ENCODE results near the gene DISP3. TPM values are rescaled to one million over a fixed set of nuclear protein-coding genes. Genes with fewer than 3 reads are reported as not detected.

The DISP3 gene
- polyA plus RNA-seq, 1 of the 3 experiments (the other 2 are of a cell fraction) = 0.08 TPM

- no peak overlapping the region for H3K4me2 ChIP-seq
- no peaks in the 10 kb centered on the region for H4K20me1 ChIP-seq (ENCODE audit: insufficient read depth)
- peaks cover 7% of the 10 kb centered on the region; the same call in 1 of the 2 replicates for H3K27me3 ChIP-seq (ENCODE audit: insufficient read depth)
- 0 out of 4 replicates have a peak overlapping the region, but pooled peaks of 1 of the 2 experiments have one; percentile 29 for H3K27ac ChIP-seq (ENCODE audit: low read depth in 2 of 2, low read length in 1 of 2)
- H2AFZ ChIP-seq (ENCODE audit: low read depth) = no peak overlapping the region
- TF ChIP-seq YY1 (IDR thresholded peaks at IDR 0.05; ENCODE audit: low read depth) = no peak
- no peak for TF ChIP-seq CTCF (IDR thresholded peaks at IDR 0.05)
- no peak for TF ChIP-seq RXRA (IDR thresholded peaks at IDR 0.05; ENCODE audit: borderline replicate concordance, low read depth)
- no peak for TF ChIP-seq ZBTB33 (IDR thresholded peaks at IDR 0.05; ENCODE audit: borderline replicate concordance, low read depth)
- no peak for TF ChIP-seq RAD21 (IDR thresholded peaks at IDR 0.05; ENCODE audit: low read length)
- no peak for TF ChIP-seq TEAD4 (IDR thresholded peaks at IDR 0.05; ENCODE audit: borderline replicate concordance, insufficient read depth)
- TF ChIP-seq USF1 (IDR thresholded peaks at IDR 0.05; ENCODE audit: borderline replicate concordance, low read depth) = no peak
- no peak for TF ChIP-seq MEF2A (IDR thresholded peaks at IDR 0.05; ENCODE audit: borderline replicate concordance, low read depth)
- TF ChIP-seq SMC3 (IDR thresholded peaks at IDR 0.05; ENCODE audit: low read depth, low read length) = no peak
- TF ChIP-seq POLR2AphosphoS5 (IDR thresholded peaks at IDR 0.05; ENCODE audit: low read depth, low read length) = no peak
- no peak for TF ChIP-seq RFX5 (IDR thresholded peaks at IDR 0.05; ENCODE audit: low read length)
- no peak for TF ChIP-seq TCF12 (IDR thresholded peaks at IDR 0.05)
- no peak for TF ChIP-seq GATA2 (CRISPR knock-in tag; IDR thresholded peaks at IDR 0.05)
- TF ChIP-seq EZH2phosphoT487 (IDR thresholded peaks at IDR 0.05; ENCODE audit: borderline replicate concordance, low read depth) = no peak
- no peak for TF ChIP-seq ELF1 (IDR thresholded peaks at IDR 0.05)
- no peak for TF ChIP-seq NRF1 (IDR thresholded peaks at IDR 0.05; ENCODE audit: low read depth, low read length)
- TF ChIP-seq NFIC (IDR thresholded peaks at IDR 0.05; ENCODE audit: borderline replicate concordance) = no peak
- TF ChIP-seq FOXM1 (IDR thresholded peaks at IDR 0.05; ENCODE audit: low read depth) = no peak
- no peak for TF ChIP-seq TAF1 (IDR thresholded peaks at IDR 0.05; ENCODE audit: borderline replicate concordance, low read depth, low read length)
- no peak for TF ChIP-seq MAX (IDR thresholded peaks at IDR 0.05; ENCODE audit: low read depth)
- no peak for DNase-seq
- no peak overlapping the region for H3K9ac ChIP-seq
- H3K4me1 ChIP-seq (ENCODE audit: control insufficient read depth in 1 of 2, insufficient read depth in 2 of 2, low read depth in 1 of 2, low read length in 1 of 2) = peaks cover 0 to 7% of the 10 kb centered on the region in 2 experiments; a peak in 1 of 4 replicates
- no peaks in the 10 kb centered on the region for H3F3A ChIP-seq (replicated peaks; ENCODE audit: insufficient read depth)
- H3K4me3 ChIP-seq (ENCODE audit: low read depth in 2 of 2, low read length in 1 of 2) = no peak overlapping the region
- ChIA-PET POLR2A (no interaction called here), CTCF (interaction anchor here (1.1 to 1.6 kb wide), 3 partner anchors 11 to 115 kb away, joined by 3 to 5 read pairs (median 4); no protein-coding TSS in a partner anchor)
- no peaks in the 10 kb centered on the region for H3K9me3 ChIP-seq
- no peaks in the 10 kb centered on the region for H3K79me2 ChIP-seq (ENCODE audit: insufficient read depth)
- H3K9me2 ChIP-seq = no peaks in the 10 kb centered on the region
- H3K36me3 ChIP-seq (replicated peaks in 1 of 2; ENCODE audit: control insufficient read depth in 1 of 2, insufficient read depth in 2 of 2, low read length in 1 of 2) = no peaks in the 10 kb centered on the region
- WGBS (ENCODE audit: low lambda C conversion rate) = 6% methylated on average over 2 of the region's 5 CpGs
Measured at GRCh38 chr1:11434501-11434900, 44.5 kb upstream of the DISP3 start.
